ENCODE data around the gene CCDC74B.
A peak's percentile ranks its signal among the peaks of the same experiment; 100 is the strongest.
"Not testable (repeated sequence)": the region's sequence is repeated elsewhere in the genome, so short reads cannot be mapped to it uniquely, and the experiment has no call there.

Gene CCDC74B

DNA sequence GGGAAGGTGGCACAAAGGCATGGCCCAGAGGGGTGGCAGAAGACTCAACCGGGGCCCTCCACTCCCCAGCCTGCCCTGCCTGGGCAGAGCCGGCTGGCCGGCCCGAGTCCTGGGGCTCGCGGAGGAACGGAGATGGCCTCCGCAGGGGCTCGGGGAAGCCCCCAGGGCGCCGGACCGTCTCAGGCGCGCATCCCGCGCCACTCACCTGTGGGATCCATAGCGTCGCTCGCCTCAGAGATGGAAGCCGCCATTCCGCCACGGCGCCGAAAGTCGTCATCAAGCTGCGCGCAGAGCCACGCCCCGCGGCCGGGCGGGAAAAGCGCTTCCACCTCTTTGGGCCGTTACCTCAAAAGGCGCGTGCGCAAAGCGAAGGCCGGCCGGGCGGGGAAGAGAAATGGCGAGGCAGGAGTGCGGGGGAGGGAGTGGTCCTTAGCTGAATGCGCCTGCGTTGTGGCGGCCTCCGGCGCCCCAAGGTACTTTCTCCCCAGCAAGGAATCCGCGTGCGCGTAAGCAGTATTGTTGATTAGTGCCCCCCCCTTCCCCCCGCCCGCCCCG is 36.5 kb upstream of the CCDC74B start, which contains the start of gene SMPD4:
Gene SMPD4 (minus strand): TSS at position 278 of the 555 bp plus-strand sequence. CDS start 5,010 bp downstream, outside the sequence.
- TF ChIP-seq, protein P1, sequence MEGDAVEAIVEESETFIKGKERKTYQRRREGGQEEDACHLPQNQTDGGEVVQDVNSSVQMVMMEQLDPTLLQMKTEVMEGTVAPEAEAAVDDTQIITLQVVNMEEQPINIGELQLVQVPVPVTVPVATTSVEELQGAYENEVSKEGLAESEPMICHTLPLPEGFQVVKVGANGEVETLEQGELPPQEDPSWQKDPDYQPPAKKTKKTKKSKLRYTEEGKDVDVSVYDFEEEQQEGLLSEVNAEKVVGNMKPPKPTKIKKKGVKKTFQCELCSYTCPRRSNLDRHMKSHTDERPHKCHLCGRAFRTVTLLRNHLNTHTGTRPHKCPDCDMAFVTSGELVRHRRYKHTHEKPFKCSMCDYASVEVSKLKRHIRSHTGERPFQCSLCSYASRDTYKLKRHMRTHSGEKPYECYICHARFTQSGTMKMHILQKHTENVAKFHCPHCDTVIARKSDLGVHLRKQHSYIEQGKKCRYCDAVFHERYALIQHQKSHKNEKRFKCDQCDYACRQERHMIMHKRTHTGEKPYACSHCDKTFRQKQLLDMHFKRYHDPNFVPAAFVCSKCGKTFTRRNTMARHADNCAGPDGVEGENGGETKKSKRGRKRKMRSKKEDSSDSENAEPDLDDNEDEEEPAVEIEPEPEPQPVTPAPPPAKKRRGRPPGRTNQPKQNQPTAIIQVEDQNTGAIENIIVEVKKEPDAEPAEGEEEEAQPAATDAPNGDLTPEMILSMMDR (IDR thresholded peaks at IDR 0.05; ENCODE audit: low read depth, low read length) = no peak
- TF ChIP-seq POLR2A (IDR thresholded peaks at IDR 0.05; ENCODE audit: extremely low read depth, insufficient read length) (peak; percentile 18), MYC (IDR thresholded peaks at IDR 0.05; ENCODE audit: low read depth, low read length) (no peak; the same call in 1 of the 2 replicates)
- TF ChIP-seq, protein P2, sequence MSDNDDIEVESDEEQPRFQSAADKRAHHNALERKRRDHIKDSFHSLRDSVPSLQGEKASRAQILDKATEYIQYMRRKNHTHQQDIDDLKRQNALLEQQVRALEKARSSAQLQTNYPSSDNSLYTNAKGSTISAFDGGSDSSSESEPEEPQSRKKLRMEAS (IDR thresholded peaks at IDR 0.05; ENCODE audit: low read depth, low read length) = peak; percentile 78
- peak within 1 kb of the TSS; percentile 96 for H3K4me3 ChIP-seq (ENCODE audit: low read depth, low read length)
- DNase-seq (ENCODE audit: low read depth) = peak; percentile 95

DNA sequence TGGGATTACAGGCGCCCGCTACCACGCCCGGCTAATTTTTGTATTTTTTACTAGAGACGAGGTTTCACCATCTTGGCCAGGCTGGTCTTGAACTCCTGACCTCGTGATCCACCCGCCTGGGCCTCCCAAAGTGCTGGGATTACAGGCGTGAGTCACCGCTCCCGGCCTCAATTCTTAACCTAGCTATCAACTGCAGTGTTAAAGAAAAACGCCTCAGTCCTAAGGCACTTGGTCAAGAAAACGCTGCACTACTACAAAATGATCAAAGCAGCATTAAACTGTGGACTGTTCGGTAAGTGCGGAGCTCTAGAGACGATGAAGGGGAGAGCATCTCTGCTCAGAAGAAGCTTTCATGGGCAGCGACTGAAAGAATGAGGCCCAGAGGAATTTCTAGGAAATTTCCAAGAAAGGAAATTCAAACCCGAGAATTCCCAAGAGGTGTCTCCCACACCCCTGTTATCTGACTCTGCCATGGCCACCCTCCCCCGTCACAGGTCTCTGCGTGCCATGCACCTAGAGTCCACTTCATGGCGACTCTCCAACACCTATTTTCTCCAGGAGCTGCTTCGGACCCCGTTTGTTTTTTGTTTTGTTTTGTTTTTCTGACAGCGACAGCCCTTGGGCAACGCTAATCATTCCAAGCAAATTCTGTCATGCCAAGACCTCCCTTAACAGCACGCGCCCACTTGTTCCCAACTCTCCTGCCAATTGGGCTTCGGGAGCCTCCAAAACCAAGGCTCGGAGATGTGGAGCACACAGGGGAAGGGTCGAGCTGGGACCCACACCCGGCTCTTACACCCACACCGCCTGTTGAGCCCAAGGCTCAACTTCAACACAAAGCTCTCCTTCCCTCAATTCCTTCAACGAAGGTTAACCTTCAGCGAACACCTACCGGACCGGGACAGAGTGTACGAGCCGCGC is 35.8 kb upstream of the CCDC74B start:
- not testable (repeated sequence) for DNase-seq (ENCODE audit: low read depth)
- peak overlapping the region; percentile 96 for H3K4me3 ChIP-seq (ENCODE audit: low read depth, low read length)

DNA sequence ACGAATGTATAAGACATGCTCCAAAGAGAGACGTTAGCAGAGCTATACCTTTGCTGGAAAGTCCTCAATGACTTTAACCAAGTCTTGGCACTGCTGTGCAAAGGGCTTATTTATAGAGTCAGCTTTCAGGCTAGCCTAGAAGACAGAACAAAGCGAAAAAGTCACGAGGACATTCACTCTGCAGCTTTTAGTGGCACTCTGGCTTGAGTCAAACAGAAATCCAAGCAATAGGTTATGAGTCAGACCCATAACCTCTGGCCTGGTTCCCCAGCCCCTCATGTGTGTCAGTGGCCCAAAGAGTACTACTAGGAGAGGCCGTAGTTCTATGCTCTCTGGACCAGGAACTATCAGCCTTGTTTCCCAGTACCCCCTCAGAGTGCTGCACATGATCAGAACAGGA is 30.0 kb upstream of the CCDC74B start:
- DNase-seq (ENCODE audit: low read depth) = not testable (repeated sequence)

DNA sequence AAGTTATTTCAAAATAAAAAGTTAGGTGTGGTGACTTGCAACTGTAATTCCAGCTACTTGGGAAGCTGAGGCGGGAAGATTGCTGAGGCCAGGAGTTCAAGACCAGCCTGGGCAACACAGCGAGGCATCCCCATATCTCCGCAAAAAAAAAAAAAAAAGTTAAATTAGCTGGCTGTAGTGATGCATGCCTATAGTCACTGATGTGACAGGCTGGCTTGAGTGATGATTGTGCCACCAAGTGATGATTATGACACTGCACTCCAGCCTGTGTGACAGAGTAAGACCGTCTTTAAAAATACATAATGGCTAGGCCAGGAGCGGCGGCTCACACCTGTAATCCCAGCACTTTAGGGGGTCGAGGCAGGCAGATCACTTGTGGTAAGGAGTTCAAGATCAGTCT is 25.0 kb upstream of the CCDC74B start:
- TF ChIP-seq MYC (IDR thresholded peaks at IDR 0.05; ENCODE audit: low read depth, low read length) = no peak
- TF ChIP-seq, protein P1 (IDR thresholded peaks at IDR 0.05; ENCODE audit: low read depth, low read length) = no peak
- TF ChIP-seq, protein P2 (IDR thresholded peaks at IDR 0.05; ENCODE audit: low read depth, low read length) = no peak
- TF ChIP-seq POLR2A (IDR thresholded peaks at IDR 0.05; ENCODE audit: extremely low read depth, insufficient read length) = no peak
- no peak overlapping the region for H3K4me3 ChIP-seq (ENCODE audit: low read depth, low read length)
- no peak for DNase-seq (ENCODE audit: low read depth)

More for the DNA sequence above, 30.0 kb upstream of the CCDC74B start:
- not testable (repeated sequence) for H3K4me3 ChIP-seq (ENCODE audit: low read depth, low read length)

DNA sequence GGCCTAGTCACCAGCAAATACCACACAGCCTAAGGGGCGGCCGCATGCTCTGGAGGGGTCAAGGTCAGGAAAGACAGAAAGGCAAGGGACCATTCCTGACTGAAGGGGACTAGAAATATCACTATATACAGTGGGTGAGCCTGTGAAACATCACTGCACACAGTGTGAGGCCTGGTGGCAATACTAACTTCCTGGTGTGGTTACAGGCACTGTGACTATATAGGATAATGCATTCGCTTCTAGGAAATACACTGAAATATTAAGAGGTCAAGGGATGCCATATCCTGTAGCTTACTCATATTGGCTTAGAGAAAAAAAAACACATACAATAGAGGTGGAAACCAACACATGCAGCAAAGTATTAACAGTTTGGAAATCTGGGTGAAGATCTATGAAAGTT is 24.3 kb upstream of the CCDC74B start:
- DNase-seq (ENCODE audit: low read depth); H3K4me3 ChIP-seq (ENCODE audit: low read depth, low read length): not testable (repeated sequence)

DNA sequence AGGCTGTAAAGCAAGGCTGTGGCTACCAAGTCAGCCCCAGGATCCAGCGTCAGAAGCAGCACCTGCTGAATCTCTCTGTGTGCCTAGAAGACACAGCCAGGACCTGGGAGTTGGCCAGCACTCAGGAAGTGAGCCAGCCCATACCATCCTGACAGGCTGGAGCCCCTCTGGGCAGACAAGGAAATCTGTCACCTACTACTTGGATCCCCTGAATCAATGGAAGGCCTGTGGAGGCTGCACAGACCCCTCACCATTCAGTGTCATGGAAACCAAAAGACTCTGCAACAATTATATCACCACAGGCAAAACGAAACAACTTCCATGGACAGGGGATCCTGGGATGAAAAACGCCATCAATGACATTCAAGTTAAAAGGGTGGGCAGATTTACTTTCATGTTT is 21.7 kb upstream of the CCDC74B start:
- not testable (repeated sequence) for DNase-seq (ENCODE audit: low read depth); H3K4me3 ChIP-seq (ENCODE audit: low read depth, low read length)

DNA sequence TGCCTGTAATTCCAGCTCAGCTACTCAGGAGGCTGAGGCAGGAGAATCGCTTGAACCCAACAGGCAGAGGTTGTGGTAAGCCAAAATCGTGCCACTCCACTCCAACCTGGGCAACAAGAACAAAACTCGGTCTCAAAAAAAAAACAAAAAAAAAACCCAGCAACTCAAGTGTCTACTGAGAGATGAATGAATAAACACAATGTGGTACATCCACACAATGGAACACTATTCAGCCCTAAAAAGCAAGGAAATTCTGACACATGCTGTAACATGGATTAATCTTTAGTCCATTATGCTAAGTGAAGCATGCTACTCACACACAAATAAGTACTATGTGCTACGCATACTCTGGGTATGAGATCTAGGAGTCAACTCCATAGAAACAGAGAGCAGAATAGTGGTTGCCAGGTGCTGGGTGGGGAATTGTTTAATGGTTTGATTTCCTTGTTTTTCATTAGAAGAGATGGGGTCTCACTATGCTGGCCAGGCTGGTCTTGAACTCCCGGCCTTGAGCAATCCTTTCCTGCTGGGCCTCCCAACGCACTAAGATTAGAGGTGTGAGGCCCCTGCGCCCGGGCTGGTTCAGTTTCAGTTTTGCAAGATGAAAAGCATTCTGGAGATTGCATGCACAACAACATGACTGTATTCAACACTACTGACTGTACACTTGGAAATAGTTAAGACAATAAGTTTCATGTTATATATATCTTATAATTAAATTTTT is 20.5 kb upstream of the CCDC74B start:
- H3K4me3 ChIP-seq (ENCODE audit: low read depth, low read length) = no peak overlapping the region
- TF ChIP-seq POLR2A (IDR thresholded peaks at IDR 0.05; ENCODE audit: extremely low read depth, insufficient read length) = no peak
- TF ChIP-seq, protein P2 (IDR thresholded peaks at IDR 0.05; ENCODE audit: low read depth, low read length) = no peak
- TF ChIP-seq, protein P1 (IDR thresholded peaks at IDR 0.05; ENCODE audit: low read depth, low read length) = no peak
- TF ChIP-seq MYC (IDR thresholded peaks at IDR 0.05; ENCODE audit: low read depth, low read length) = no peak
- no peak for DNase-seq (ENCODE audit: low read depth)

DNA sequence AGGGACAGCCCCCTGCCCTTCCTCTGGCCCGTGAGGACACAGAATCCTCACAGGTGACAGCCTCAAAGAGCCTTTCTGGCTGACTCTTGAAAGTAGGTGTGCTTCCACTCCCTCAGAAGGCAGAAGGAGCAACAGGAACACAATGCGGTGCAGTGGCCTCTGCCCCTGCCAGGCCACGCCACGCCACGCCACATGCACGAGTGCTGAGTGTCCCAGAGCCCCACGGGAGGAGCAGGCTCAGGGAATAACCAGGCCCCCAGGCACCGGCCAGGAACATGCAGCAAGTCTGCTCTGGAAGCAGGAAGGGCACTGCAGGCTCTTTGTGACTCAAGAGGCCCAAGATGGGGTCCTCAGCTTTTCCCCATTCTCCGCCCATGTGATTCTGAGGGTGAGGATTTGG is 18.1 kb upstream of the CCDC74B start:
- H3K4me3 ChIP-seq (ENCODE audit: low read depth, low read length) = no peak overlapping the region
- no peak for DNase-seq (ENCODE audit: low read depth)
- no peak for TF ChIP-seq MYC (IDR thresholded peaks at IDR 0.05; ENCODE audit: low read depth, low read length)

DNA sequence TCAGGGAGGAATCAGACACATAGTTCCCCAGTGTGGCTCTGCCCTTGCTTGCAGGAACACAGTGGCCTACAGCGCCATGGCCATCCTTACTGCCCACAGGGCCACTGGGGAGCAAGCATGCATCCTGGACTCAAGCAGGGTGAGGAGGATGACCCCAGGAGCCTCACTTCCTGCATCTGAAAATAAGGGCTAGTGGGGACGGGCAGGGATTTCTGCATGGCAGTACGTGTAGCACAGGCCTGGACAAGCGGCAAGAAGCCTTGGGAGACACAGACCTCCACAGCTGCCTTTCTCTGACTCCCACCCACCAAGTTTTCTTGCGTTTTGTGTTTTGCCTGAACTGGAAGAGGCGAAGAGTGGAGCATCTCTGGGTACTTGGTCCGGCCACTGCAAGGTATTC is 17.6 kb upstream of the CCDC74B start:
- not testable (repeated sequence) for H3K4me3 ChIP-seq (ENCODE audit: low read depth, low read length); DNase-seq (ENCODE audit: low read depth)

All from NB4 (cell line).